Thoracic aorta (tissue), 2 donors: ENCODE results near the gene P3H2. TPM values are rescaled to one million over a fixed set of nuclear protein-coding genes. Genes with fewer than 3 reads are reported as not detected.
A peak's percentile ranks its signal among the peaks of the same experiment; 100 is the strongest.

Experiments
- ATAC-seq: fragments of 150-250 bp; one replicate; pipeline ENCODE4 v1.8.0; 2017; ENCODE audit warnings: low read depth; ENCODE audit not compliant: insufficient number of reproducible peaks, low FRiP score
- DNase-seq: peaks from one replicate; pipeline ENCODE4 v3.0.0-alpha.2; 2020; ENCODE audit warnings: low spot score
- H3K27ac ChIP-seq, 2 donors: fragments of 200-600 bp; sonication (generic); 1 replicate in 1 of 2; 2 replicates in 1 of 2; pipeline ENCODE4 v1.5.1; 2016; ENCODE audit warnings: mild to moderate bottlenecking in 2 of 2, moderate library complexity in 2 of 2
- H3K27me3 ChIP-seq: fragments of 200-600 bp; sonication (generic); replicated peaks from 2 replicates; pipeline ENCODE4 v1.6.0; 2016; ENCODE audit warnings: mild to moderate bottlenecking; ENCODE audit not compliant: insufficient read depth
- H3K36me3 ChIP-seq: fragments of 200-600 bp; sonication (generic); one replicate; pipeline ENCODE4 v1.5.1; 2016
- H3K4me1 ChIP-seq, 2 donors: fragments of 200-600 bp; sonication (generic); 1 replicate in 1 of 2; 2 replicates in 1 of 2; pipeline versions ENCODE4 v1.5.1 to v1.6.0; 2016; ENCODE audit warnings: low read depth in 2 of 2, mild to moderate bottlenecking in 1 of 2; ENCODE audit not compliant: control insufficient read depth in 1 of 2
- H3K4me3 ChIP-seq: fragments of 200-600 bp; sonication (generic); 2 replicates; pipeline ENCODE4 v1.5.1; 2016; ENCODE audit warnings: mild to moderate bottlenecking
- H3K9me3 ChIP-seq: fragments of 200-600 bp; sonication (generic); 2 replicates; pipeline ENCODE4 v1.5.1; 2016
- CTCF ChIP-seq: fragments of 200-600 bp; sonication (generic); IDR thresholded peaks from one replicate; pipeline ENCODE4 v1.5.1; 2019; ENCODE audit warnings: antibody characterized with exemption
- total RNA-seq, 2 donors: library from RNA; depleted of rRNA; stranded (reverse); fragments of >200 nt; gene quantifications; one replicate each; pipeline versions ENCODE4 v1.1.0 to v1.2.3, GENCODE V29; 2016

The P3H2 gene
- total RNA-seq, 2 donors from 2014 or later, result 19.3 to 28.4 TPM

- no peak for TF ChIP-seq CTCF
- peak overlapping the region; percentile 87 for H3K4me3 ChIP-seq
- no peak for DNase-seq
- H3K36me3 ChIP-seq, result no peaks in the 10 kb centered on the region
- no peak for ATAC-seq
- peak overlapping the region in 1 of 2 donors; percentile 86 for H3K27ac ChIP-seq
- no peaks in the 10 kb centered on the region for H3K27me3 ChIP-seq
- peaks cover 0 to 34% of the 10 kb centered on the region in 2 donors for H3K4me1 ChIP-seq
- no peaks in the 10 kb centered on the region for H3K9me3 ChIP-seq
Measured at GRCh38 chr3:190119461-190120268, 1.0 kb downstream of the P3H2 start.

GRCh38 chr3:190118438-190118837 lies 2.3 kb downstream of the P3H2 start:
- H3K9me3 ChIP-seq, result no peaks in the 10 kb centered on the region
- no peak for TF ChIP-seq CTCF
- peaks cover 0 to 34% of the 10 kb centered on the region in 2 donors for H3K4me1 ChIP-seq
- H3K36me3 ChIP-seq, result no peaks in the 10 kb centered on the region
- H3K27ac ChIP-seq, result no peak overlapping the region
- no peaks in the 10 kb centered on the region for H3K27me3 ChIP-seq
- no peak for DNase-seq
- no peak overlapping the region for H3K4me3 ChIP-seq
- ATAC-seq, result no peak

- no peak for TF ChIP-seq CTCF
- no peaks in the 10 kb centered on the region for H3K27me3 ChIP-seq
- no peak overlapping the region for H3K4me3 ChIP-seq
- ATAC-seq, result no peak
- H3K4me1 ChIP-seq, result peaks cover 0 to 34% of the 10 kb centered on the region in 2 donors
- DNase-seq, result no peak
- no peaks in the 10 kb centered on the region for H3K36me3 ChIP-seq
- no peaks in the 10 kb centered on the region for H3K9me3 ChIP-seq
- H3K27ac ChIP-seq, result no peak overlapping the region
Measured at GRCh38 chr3:190117981-190118380, 2.7 kb downstream of the P3H2 start.

GRCh38 chr3:190116551-190117067 lies 4.1 kb downstream of the P3H2 start:
- ATAC-seq (no peak), DNase-seq (no peak)
- no peak for TF ChIP-seq CTCF
- no peaks in the 10 kb centered on the region for H3K36me3 ChIP-seq
- no peak overlapping the region for H3K27ac ChIP-seq
- H3K27me3 ChIP-seq, result no peaks in the 10 kb centered on the region
- H3K9me3 ChIP-seq, result no peaks in the 10 kb centered on the region
- H3K4me3 ChIP-seq, result no peak overlapping the region
- H3K4me1 ChIP-seq, result peaks cover 0 to 26% of the 10 kb centered on the region in 2 donors

- DNase-seq (no peak), ATAC-seq (no peak)
- Histone ChIP-seq H3K4me1 (peaks cover 8 to 12% of the 10 kb centered on the region in 2 donors), H3K27ac (no peak overlapping the region), H3K4me3 (no peak overlapping the region), H3K27me3 (no peaks in the 10 kb centered on the region), H3K9me3 (no peaks in the 10 kb centered on the region), H3K36me3 (no peaks in the 10 kb centered on the region)
- TF ChIP-seq CTCF, result no peak
Measured at GRCh38 chr3:190110826-190111225, 9.9 kb downstream of the P3H2 start.
